Upper lobe of left lung (tissue), 6 donors: ENCODE results near the gene ARFGAP1. TPM values are rescaled to one million over a fixed set of nuclear protein-coding genes. Genes with fewer than 3 reads are reported as not detected.
A peak's percentile ranks its signal among the peaks of the same experiment; 100 is the strongest.

Source experiments
- ATAC-seq, 2 donors: fragments of 200-7000 bp; cut with Tn5 transposase; one replicate each; pipeline ENCODE4 v1.9.1; 2022; ENCODE audit warnings: mild to moderate bottlenecking in 2 of 2, moderate library complexity in 2 of 2; ENCODE audit not compliant: low FRiP score in 2 of 2
- DNase-seq, 2 donors: peaks; one replicate each; pipeline ENCODE4 v3.0.0-alpha.2; 2019 to 2020
- H3K27ac ChIP-seq, 4 donors: fragments of 200-600 bp; sonication (generic); one replicate each; pipeline ENCODE4 v1.5.1; 2016 to 2019
- H3K27me3 ChIP-seq, 4 donors: fragments of 200-600 bp; sonication (generic); one replicate each; pipeline ENCODE4 v1.5.1; 2017 to 2019
- H3K36me3 ChIP-seq, 4 donors: fragments of 200-600 bp; sonication (generic); one replicate each; pipeline ENCODE4 v1.5.1; 2016 to 2019
- H3K4me1 ChIP-seq, 4 donors: fragments of 200-600 bp; sonication (generic); one replicate each; pipeline ENCODE4 v1.5.1; 2018 to 2019
- H3K4me3 ChIP-seq, 4 donors: fragments of 200-600 bp; sonication (generic); one replicate each; pipeline ENCODE4 v1.5.1; 2017 to 2019; ENCODE audit warnings: mild to moderate bottlenecking in 2 of 4, moderate library complexity in 1 of 4
- H3K9me3 ChIP-seq, 4 donors: fragments of 200-600 bp; sonication (generic); one replicate each; pipeline ENCODE4 v1.5.1; 2018 to 2019
- EP300 ChIP-seq, 4 donors: sonication (generic); formaldehyde crosslinking; IDR thresholded peaks; one replicate each; pipeline ENCODE4 v1.5.1; 2017; ENCODE audit warnings: antibody characterized with exemption in 4 of 4, control low read depth in 2 of 4
- POLR2A ChIP-seq, 4 donors: fragments of 450-650 bp; IDR thresholded peaks; one replicate each; pipeline ENCODE4 v1.5.1; 2016 to 2017; ENCODE audit warnings: antibody characterized with exemption in 4 of 4, mild to moderate bottlenecking in 2 of 4
- POLR2AphosphoS5 ChIP-seq, 2 donors: sonication (generic); formaldehyde crosslinking; IDR thresholded peaks; one replicate each; pipeline ENCODE4 v1.5.1; 2017; ENCODE audit warnings: antibody characterized with exemption in 2 of 2
- WGBS, 2 donors: methylation state at CpG; one replicate each; pipeline ENCODE4 v1.1.5; 2017 to 2018; 5-methylcytosine and 5-hydroxymethylcytosine counted together
- total RNA-seq, 6 donors: library from RNA; depleted of rRNA in 4 of 6; stranded (reverse); fragments of >200 nt in 4 of 6; gene quantifications; one replicate each; pipeline versions ENCODE4 v1.1.0 to v1.2.1, GENCODE V29; 2016 to 2021
- TF ChIP-seq, protein P1 (sequence below), 6 experiments: fragments of 450-650 bp in 4 of 6; fragments of 200-600 bp in 2 of 6; sonication (generic) in 2 of 6; IDR thresholded peaks; one replicate each; pipeline ENCODE4 v1.5.1; 2016 to 2019; ENCODE audit warnings: antibody characterized with exemption in 6 of 6
- donor health status: DM: no; HTN: no; CAD: no; lungs with moderate emphysema.
- donor health status: DM: no; HTN: yes; CAD: no; lungs with severe emphysema.

The ARFGAP1 gene
- total RNA-seq, 6 donors from 2014 or later, result 39.8 to 169 (median 84.7) TPM

DNA sequence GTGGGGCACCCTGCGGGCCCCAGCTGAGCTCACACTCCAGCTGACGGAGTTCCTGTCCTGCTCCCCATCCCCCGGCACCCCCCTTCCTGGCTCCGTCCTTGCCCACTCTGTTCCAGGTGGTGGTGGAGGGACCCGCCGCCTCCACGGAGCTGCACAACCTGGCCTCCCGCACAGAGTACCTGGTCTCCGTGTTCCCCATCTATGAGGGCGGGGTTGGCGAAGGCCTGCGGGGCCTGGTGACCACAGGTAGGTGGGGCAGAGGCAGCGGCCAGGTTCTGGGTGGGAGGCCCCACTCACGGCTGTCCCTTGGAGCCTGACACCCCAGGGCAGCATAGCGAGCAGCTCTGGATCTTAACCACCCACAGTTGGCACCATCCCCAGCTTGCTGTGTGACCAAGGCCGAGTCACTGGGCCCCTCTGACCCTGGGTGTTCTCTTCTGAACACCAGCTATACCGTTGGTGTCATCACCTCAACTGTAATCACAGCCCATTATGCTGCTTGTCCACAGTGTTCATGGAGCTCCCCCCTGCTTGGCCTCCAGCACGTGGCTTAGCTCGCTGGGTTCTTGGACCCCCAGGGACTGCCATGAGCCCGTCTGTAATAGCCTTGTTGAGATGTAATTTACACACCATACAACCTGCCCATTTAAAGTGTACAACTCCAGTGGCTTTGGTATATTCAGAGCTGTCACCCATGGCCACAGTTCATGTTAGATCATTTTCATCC, 37.8 kb downstream of the ARFGAP1 start:
- no peak for ATAC-seq
- no peak for TF ChIP-seq EP300 (IDR thresholded peaks at IDR 0.05)
- no peak for TF ChIP-seq POLR2AphosphoS5 (IDR thresholded peaks at IDR 0.05)
- H3K27ac ChIP-seq, result no peak overlapping the region
- H3K9me3 ChIP-seq, result no peaks in the 10 kb centered on the region
- H3K27me3 ChIP-seq, result peaks cover 0 to 18% (median 3%) of the 10 kb centered on the region in 4 donors
- DNase-seq, result peak in 1 of 2 donors; percentile 78
- H3K4me3 ChIP-seq, result no peak overlapping the region
- no peaks in the 10 kb centered on the region for H3K36me3 ChIP-seq
- WGBS, 2 donors, result 54 to 73% methylated on average over 5 to 19 of the region's 20 CpGs
- H3K4me1 ChIP-seq, result peaks cover 0 to 8% (median 5%) of the 10 kb centered on the region in 4 donors

DNA sequence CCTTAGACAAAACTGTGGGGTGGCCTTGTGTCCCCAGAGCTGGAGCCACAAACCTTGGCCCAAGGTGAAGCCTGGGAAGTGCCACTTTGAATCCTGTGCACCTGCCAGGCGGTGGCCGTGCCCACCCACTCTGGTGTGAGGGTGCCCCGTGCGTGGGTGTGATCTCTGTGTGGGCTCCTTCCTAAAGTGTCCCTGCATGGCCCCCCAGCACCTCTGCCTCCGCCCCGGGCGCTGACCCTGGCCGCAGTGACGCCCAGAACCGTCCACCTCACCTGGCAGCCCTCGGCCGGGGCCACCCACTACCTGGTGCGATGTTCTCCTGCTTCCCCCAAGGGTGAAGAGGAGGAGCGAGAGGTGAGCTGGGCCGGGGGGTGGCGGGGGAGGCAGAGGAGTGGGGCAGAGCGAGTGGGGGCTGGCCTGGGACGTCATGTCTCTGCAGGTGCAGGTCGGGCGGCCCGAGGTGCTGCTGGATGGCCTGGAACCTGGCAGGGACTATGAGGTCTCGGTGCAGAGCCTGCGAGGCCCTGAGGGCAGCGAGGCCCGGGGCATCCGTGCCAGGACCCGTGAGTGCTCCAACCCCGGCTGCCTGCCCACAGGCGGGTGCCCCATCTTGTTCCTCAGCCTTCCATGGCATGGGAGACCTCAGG, 38.7 kb downstream of the ARFGAP1 start:
- peaks cover 0 to 8% (median 5%) of the 10 kb centered on the region in 4 donors for H3K4me1 ChIP-seq
- TF ChIP-seq EP300 (IDR thresholded peaks at IDR 0.05) (no peak), POLR2AphosphoS5 (IDR thresholded peaks at IDR 0.05) (no peak), POLR2A (IDR thresholded peaks at IDR 0.05) (no peak)
- TF ChIP-seq, protein P1, sequence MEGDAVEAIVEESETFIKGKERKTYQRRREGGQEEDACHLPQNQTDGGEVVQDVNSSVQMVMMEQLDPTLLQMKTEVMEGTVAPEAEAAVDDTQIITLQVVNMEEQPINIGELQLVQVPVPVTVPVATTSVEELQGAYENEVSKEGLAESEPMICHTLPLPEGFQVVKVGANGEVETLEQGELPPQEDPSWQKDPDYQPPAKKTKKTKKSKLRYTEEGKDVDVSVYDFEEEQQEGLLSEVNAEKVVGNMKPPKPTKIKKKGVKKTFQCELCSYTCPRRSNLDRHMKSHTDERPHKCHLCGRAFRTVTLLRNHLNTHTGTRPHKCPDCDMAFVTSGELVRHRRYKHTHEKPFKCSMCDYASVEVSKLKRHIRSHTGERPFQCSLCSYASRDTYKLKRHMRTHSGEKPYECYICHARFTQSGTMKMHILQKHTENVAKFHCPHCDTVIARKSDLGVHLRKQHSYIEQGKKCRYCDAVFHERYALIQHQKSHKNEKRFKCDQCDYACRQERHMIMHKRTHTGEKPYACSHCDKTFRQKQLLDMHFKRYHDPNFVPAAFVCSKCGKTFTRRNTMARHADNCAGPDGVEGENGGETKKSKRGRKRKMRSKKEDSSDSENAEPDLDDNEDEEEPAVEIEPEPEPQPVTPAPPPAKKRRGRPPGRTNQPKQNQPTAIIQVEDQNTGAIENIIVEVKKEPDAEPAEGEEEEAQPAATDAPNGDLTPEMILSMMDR (IDR thresholded peaks at IDR 0.05), result no peak
- peaks cover 0 to 18% (median 3%) of the 10 kb centered on the region in 4 donors for H3K27me3 ChIP-seq
- H3K9me3 ChIP-seq, result no peaks in the 10 kb centered on the region
- no peak overlapping the region for H3K4me3 ChIP-seq
- DNase-seq, result peak in 1 of 2 donors; percentile 80
- no peak for ATAC-seq
- WGBS, 2 donors, result 87 to 91% methylated on average over 17 to 29 of the region's 29 CpGs
- no peak overlapping the region for H3K27ac ChIP-seq
- no peaks in the 10 kb centered on the region for H3K36me3 ChIP-seq

DNA sequence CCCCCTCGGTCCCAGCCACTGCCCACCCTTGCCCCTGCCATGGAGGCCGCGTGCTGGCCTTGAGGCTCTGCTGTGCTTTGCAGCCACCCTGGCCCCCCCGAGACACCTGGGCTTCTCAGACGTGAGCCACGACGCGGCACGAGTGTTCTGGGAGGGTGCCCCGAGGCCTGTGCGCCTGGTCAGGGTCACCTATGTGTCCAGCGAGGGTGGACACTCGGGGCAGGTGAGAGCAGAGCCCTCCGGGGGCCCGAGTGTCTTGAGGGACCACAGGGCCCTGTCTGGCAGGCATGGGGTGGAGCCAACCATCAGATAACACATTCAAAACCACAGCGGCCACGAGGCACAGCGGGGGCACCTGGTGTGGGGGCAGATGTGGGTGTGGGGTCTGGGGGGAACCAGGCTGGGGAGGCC, 39.2 kb downstream of the ARFGAP1 start:
- H3K27me3 ChIP-seq, result peaks cover 0 to 16% (median 3%) of the 10 kb centered on the region in 4 donors
- 64% methylated on average over 18 of the region's 18 CpGs; no CpG with 5 or more reads in 1 of the 2 donors for WGBS, 2 donors

DNA sequence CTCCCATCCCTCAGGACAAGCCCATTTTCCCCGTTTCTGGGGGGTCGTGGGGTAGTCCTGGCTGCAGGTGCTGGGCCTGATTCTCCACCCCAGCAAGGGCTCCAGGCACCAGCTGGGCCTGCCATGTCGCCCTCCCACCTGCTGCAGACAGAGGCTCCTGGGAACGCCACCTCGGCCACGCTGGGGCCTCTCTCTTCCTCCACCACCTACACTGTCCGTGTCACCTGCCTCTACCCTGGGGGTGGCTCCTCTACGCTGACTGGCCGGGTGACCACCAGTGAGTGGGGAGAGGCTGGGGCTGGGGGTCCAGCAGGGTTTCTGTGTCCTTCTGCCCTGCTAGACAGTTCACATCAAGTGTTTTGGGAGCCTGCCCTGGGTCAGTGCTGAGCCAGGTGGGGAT, 39.7 kb downstream of the ARFGAP1 start:
- no peaks in the 10 kb centered on the region for H3K36me3 ChIP-seq
- 40 to 62% methylated on average over 1 to 8 of the region's 9 CpGs for WGBS, 2 donors
- TF ChIP-seq POLR2A (IDR thresholded peaks at IDR 0.05), result no peak
- TF ChIP-seq, protein P1 (IDR thresholded peaks at IDR 0.05), result no peak
- no peak for TF ChIP-seq POLR2AphosphoS5 (IDR thresholded peaks at IDR 0.05)
- no peak for TF ChIP-seq EP300 (IDR thresholded peaks at IDR 0.05)
- peak in 1 of 2 donors; percentile 65 for DNase-seq
- no peak overlapping the region for H3K27ac ChIP-seq
- no peak for ATAC-seq
- peaks cover 0 to 12% (median 3%) of the 10 kb centered on the region in 4 donors for H3K27me3 ChIP-seq
- no peaks in the 10 kb centered on the region for H3K9me3 ChIP-seq
- no peak overlapping the region for H3K4me3 ChIP-seq
- peaks cover 0 to 8% (median 5%) of the 10 kb centered on the region in 4 donors for H3K4me1 ChIP-seq

More for the DNA sequence above, 39.2 kb downstream of the ARFGAP1 start:
- H3K4me3 ChIP-seq, result no peak overlapping the region
- ATAC-seq (no peak), DNase-seq (peak in 1 of 2 donors; percentile 77)
- TF ChIP-seq POLR2A (IDR thresholded peaks at IDR 0.05) (no peak), POLR2AphosphoS5 (IDR thresholded peaks at IDR 0.05) (no peak), EP300 (IDR thresholded peaks at IDR 0.05) (no peak)
- TF ChIP-seq, protein P1 (IDR thresholded peaks at IDR 0.05), result no peak
- H3K9me3 ChIP-seq, result no peaks in the 10 kb centered on the region
- H3K27ac ChIP-seq, result no peak overlapping the region
- no peaks in the 10 kb centered on the region for H3K36me3 ChIP-seq
- H3K4me1 ChIP-seq, result peaks cover 0 to 8% (median 5%) of the 10 kb centered on the region in 4 donors

DNA sequence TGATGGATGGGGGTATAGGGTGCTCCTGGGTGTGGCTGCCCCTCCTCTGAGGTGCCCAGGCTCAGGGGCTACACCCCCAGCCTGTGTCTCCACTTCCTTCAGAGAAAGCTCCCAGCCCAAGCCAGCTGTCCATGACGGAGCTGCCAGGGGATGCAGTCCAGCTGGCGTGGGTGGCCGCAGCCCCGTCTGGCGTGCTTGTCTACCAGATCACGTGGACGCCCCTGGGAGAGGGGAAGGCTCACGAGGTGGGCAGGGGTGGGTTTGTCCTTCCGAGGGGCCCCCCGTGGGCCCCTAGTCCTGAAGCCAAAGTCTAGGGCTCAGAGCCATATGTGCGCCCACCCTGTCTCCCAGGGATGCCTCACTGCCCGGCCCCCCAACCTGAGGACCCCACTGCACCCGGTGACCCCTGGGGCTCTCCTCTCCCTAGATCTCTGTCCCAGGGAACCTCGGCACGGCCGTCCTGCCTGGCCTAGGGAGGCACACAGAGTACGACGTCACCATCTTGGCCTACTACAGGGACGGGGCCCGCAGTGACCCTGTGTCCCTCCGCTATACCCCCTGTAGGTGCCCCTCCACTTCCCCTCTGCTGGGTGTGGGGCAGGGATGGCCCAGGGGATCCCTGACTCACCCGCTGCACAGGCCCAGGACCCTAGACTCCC, 40.2 kb downstream of the ARFGAP1 start:
- peaks cover 0 to 8% (median 3%) of the 10 kb centered on the region in 4 donors for H3K27me3 ChIP-seq
- ATAC-seq, result peak in 1 of 2 donors; percentile 5
- H3K9me3 ChIP-seq, result no peaks in the 10 kb centered on the region
- H3K27ac ChIP-seq, result no peak overlapping the region
- no peak overlapping the region for H3K4me3 ChIP-seq
- H3K4me1 ChIP-seq, result peaks cover 0 to 8% (median 5%) of the 10 kb centered on the region in 4 donors
- TF ChIP-seq, protein P1 (IDR thresholded peaks at IDR 0.05), result no peak
- TF ChIP-seq EP300 (IDR thresholded peaks at IDR 0.05) (no peak), POLR2AphosphoS5 (IDR thresholded peaks at IDR 0.05) (peak; percentile 39 to 63)
- 65 to 69% methylated on average over 13 to 22 of the region's 22 CpGs for WGBS, 2 donors
- peak in 1 of 2 donors; percentile 91 for DNase-seq
- no peaks in the 10 kb centered on the region for H3K36me3 ChIP-seq
